Uterus (tissue), 2 donors: ENCODE results near the gene PSAP.

ENCODE experiments used
- POLR2A ChIP-seq, 2 donors: fragments of 450-650 bp; IDR thresholded peaks; one replicate each; pipeline ENCODE4 v1.6.1; 2016; ENCODE audit warnings: antibody characterized with exemption in 2 of 2, mild to moderate bottlenecking in 1 of 2, moderate library complexity in 1 of 2
- TF ChIP-seq, protein P1 (sequence below), 4 experiments: fragments of 200-600 bp in 2 of 4; fragments of 450-650 bp in 2 of 4; sonication (generic) in 2 of 4; IDR thresholded peaks; one replicate each; pipeline ENCODE4 v1.5.1; 2016 to 2019; ENCODE audit warnings: antibody characterized with exemption in 4 of 4, mild to moderate bottlenecking in 2 of 4, moderate library complexity in 1 of 4

GRCh38 chr10:71802235-71802634 is 48.8 kb downstream of the PSAP start:
- TF ChIP-seq, protein P1, sequence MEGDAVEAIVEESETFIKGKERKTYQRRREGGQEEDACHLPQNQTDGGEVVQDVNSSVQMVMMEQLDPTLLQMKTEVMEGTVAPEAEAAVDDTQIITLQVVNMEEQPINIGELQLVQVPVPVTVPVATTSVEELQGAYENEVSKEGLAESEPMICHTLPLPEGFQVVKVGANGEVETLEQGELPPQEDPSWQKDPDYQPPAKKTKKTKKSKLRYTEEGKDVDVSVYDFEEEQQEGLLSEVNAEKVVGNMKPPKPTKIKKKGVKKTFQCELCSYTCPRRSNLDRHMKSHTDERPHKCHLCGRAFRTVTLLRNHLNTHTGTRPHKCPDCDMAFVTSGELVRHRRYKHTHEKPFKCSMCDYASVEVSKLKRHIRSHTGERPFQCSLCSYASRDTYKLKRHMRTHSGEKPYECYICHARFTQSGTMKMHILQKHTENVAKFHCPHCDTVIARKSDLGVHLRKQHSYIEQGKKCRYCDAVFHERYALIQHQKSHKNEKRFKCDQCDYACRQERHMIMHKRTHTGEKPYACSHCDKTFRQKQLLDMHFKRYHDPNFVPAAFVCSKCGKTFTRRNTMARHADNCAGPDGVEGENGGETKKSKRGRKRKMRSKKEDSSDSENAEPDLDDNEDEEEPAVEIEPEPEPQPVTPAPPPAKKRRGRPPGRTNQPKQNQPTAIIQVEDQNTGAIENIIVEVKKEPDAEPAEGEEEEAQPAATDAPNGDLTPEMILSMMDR (IDR thresholded peaks at IDR 0.05), result no peak
- TF ChIP-seq POLR2A (IDR thresholded peaks at IDR 0.05), result no peak
